Heart left ventricle (tissue), 13 donors: Measurements from ENCODE around the gene ABR.
"Not testable (repeated sequence)": the region's sequence is repeated elsewhere in the genome, so short reads cannot be mapped to it uniquely, and the experiment has no call there.

Experiments used
- CTCF ChIP-seq, 12 donors: fragments of 200-600 bp; sonication (generic) in 4 of 12; IDR thresholded peaks; one replicate each; pipeline versions ENCODE4 v1.5.0 to v1.8.0; 2018 to 2022; ENCODE audit warnings: antibody characterized with exemption in 12 of 12, mild to moderate bottlenecking in 5 of 12
- POLR2A ChIP-seq, 2 donors: fragments of 450-650 bp; IDR thresholded peaks; one replicate each; pipeline ENCODE4 v1.6.1; 2017; ENCODE audit warnings: antibody characterized with exemption in 2 of 2, mild to moderate bottlenecking in 2 of 2, moderate library complexity in 2 of 2
- donor health status: ischemic (EF 13 %, LVEDD 7.1; RV severe dilation, severe dysfunction).
- donor health status: DM: no; HTN: yes; CAD: no.
- donor health status: DM: no; HTN: no; CAD: no.
- donor health status: ischemic (EF 25% LVEDD 6.9; RV normal size, moderate dysfunction).
- donor health status: ischemic (EF 25% LVEDD 5.7; RV mildly dilated, moderate dysfunction).
- donor health status: ischemic (EF 35%, LVEDD 5.7; RV mildly dilated, moderate dysfunction).
- donor health status: nonischemic (EF 11% LVEDD 7.7; RV severe dilation, severe dysfunction).
- donor health status: DM: yes; HTN: yes; CAD: no.
- donor health status: PGD.
- donor health status: ischemic (EF 29% LVEDD 5.4; RV normal size, mild dysfunction).
- donor health status: nonischemic (EF 23%, LVEDD 6.1; RV moderate dilation, normal function).

GRCh38 chr17:1199271-1199743, 19.5 kb upstream of the ABR start:
- TF ChIP-seq CTCF, POLR2A (IDR thresholded peaks at IDR 0.05): not testable (repeated sequence)
